Measurements from ENCODE around the gene TCFL5. TPM values are rescaled to one million over a fixed set of nuclear protein-coding genes. Genes with fewer than 3 reads are reported as not detected.

TCFL5 gene
- total RNA-seq, 4 donors from 2014 or later = 5.2 to 8.4 (median 7.2) TPM

DNA sequence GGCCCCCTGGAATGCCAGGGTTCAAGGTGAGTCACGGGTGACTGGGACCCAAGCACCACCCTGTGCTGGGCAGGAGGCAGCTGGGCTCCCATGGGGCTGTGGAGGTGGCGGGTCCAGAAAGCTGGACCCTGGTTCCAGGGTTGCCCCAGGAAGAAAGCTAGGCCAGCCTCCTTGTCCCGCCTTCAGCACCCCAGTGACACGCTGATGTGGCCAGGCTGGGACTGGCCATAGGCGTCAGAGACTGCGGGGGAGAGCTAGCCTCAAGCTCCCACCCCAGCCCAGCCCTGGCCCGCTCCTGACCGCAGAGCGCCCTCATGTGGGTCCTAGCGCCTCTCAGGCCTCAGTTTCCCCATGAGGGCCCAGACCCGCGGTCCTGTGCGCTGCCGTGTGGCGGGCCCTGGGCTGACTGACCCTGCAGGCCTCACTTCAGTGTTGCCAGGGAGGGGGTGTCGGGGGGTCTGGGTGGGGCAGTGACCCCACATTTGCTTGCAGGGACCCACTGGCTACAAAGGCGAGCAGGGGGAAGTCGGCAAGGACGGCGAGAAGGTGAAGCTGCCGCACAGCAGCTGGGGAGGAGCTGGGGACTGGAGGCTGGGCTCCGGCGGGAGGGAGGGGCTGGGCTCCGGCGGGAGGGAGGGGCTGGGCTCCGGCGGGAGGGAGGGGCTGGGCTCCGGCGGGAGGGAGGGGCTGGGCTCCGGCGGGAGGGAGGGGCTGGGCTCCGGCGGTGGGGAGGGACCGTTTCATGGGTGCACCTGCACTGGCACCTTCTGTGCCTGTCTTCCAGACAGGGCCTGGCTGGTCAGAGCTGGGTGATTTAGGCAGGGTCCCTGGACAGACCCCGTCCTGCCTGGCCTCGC lies 36.9 kb downstream of the TCFL5 start:
- DNase-seq = no peak
- peak overlapping the region in 3 of 4 donors; percentile 13 to 68 (median 44) for H3K4me3 ChIP-seq
- WGBS, 2 donors = 13% methylated on average over 3 of the region's 36 CpGs; no CpG with 5 or more reads in 1 of the 2 donors
- H3K4me1 ChIP-seq = peaks cover 8 to 20% (median 19%) of the 10 kb centered on the region in 3 donors
- H3K36me3 ChIP-seq = no peaks in the 10 kb centered on the region
- H3K27ac ChIP-seq = peak overlapping the region in 2 of 4 donors; percentile 74 to 85
- TF ChIP-seq POLR2A (IDR thresholded peaks at IDR 0.05) = no peak
- TF ChIP-seq, protein P1, sequence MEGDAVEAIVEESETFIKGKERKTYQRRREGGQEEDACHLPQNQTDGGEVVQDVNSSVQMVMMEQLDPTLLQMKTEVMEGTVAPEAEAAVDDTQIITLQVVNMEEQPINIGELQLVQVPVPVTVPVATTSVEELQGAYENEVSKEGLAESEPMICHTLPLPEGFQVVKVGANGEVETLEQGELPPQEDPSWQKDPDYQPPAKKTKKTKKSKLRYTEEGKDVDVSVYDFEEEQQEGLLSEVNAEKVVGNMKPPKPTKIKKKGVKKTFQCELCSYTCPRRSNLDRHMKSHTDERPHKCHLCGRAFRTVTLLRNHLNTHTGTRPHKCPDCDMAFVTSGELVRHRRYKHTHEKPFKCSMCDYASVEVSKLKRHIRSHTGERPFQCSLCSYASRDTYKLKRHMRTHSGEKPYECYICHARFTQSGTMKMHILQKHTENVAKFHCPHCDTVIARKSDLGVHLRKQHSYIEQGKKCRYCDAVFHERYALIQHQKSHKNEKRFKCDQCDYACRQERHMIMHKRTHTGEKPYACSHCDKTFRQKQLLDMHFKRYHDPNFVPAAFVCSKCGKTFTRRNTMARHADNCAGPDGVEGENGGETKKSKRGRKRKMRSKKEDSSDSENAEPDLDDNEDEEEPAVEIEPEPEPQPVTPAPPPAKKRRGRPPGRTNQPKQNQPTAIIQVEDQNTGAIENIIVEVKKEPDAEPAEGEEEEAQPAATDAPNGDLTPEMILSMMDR (IDR thresholded peaks at IDR 0.05) = no peak
- H3K27me3 ChIP-seq = peaks cover 0 to 45% (median 0%) of the 10 kb centered on the region in 4 donors
- H3K9me3 ChIP-seq = no peaks in the 10 kb centered on the region
- intact Hi-C loops (cut with DNase I) = no loop called here

- intact Hi-C loops (cut with DNase I) = no loop called here
- DNase-seq = no peak
- Histone ChIP-seq H3K36me3 (no peaks in the 10 kb centered on the region), H3K27me3 (peaks cover 0 to 54% (median 0%) of the 10 kb centered on the region in 4 donors), H3K4me3 (peak overlapping the region in 2 of 4 donors; percentile 44 to 68), H3K4me1 (peaks cover 11 to 28% (median 27%) of the 10 kb centered on the region in 3 donors), H3K9me3 (no peaks in the 10 kb centered on the region), H3K27ac (peak overlapping the region in 2 of 4 donors; percentile 74 to 85)
- TF ChIP-seq, protein P1 (IDR thresholded peaks at IDR 0.05) = no peak
- TF ChIP-seq POLR2A (IDR thresholded peaks at IDR 0.05) = no peak
- WGBS, 2 donors = 89% methylated on average over 9 of the region's 38 CpGs; no CpG with 5 or more reads in 1 of the 2 donors
Observed at GRCh38 chr20:62823688-62824475, 37.7 kb downstream of the TCFL5 start.

DNA sequence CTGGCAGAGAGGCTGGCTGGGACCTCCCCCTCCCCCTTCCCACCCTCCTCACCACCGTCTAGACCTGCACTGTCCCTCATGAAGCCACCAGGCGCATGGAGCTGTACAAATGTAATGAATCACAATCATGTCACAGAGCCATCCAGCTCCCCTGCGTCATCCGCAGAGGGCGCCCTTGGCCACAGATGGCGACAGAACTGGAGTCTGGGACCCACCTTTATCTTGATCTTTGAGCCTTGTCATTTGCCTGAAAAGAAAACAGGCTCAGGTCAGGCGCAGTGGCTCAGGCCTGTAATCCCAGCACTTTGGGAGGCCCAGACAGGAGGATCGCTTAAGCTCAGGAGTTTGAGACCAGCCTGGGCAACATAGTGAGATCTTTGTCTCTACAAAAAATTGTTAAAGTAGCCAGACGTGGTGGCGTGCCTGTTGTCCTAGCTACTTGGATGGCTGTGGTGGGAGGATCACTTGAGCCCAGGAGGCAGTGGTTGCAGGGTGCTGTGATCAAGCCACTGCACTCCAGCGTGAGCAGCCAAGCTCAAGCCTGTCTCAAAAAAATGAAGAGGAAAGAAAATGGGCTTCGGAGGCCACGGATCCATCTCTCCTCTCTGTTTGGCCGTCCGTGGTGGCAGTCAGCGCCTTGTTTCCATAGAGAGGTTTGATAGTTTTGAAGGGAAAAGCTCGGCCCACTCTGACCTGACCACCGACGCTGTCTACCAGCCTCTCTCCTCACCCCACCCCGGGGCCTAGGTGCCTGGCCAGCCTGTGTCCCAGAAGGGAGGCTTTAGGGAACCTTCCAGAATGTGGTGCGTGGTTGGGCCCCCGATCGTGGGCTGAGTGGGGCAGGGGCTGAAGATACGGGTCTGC lies 38.6 kb downstream of the TCFL5 start:
- H3K27me3 ChIP-seq = peaks cover 0 to 59% (median 3%) of the 10 kb centered on the region in 4 donors
- WGBS, 2 donors = 74 to 75% methylated on average over 15 of the region's 24 CpGs
- peaks cover 20 to 36% (median 36%) of the 10 kb centered on the region in 3 donors for H3K4me1 ChIP-seq
- no peak for DNase-seq
- H3K27ac ChIP-seq = no peak overlapping the region
- H3K9me3 ChIP-seq = no peaks in the 10 kb centered on the region
- H3K4me3 ChIP-seq = no peak overlapping the region
- intact Hi-C loops (cut with DNase I) = no loop called here
- H3K36me3 ChIP-seq = no peaks in the 10 kb centered on the region
- TF ChIP-seq, protein P1 (IDR thresholded peaks at IDR 0.05) = peak in 4 of 6 experiments; percentile 15 to 41 (median 34)
- no peak for TF ChIP-seq POLR2A (IDR thresholded peaks at IDR 0.05)

GRCh38 chr20:62822239-62822787 lies 39.3 kb downstream of the TCFL5 start:
- whole genome bisulfite sequencing, 2 donors = 20 to 36% methylated on average over 1 to 2 of the region's 7 CpGs
- Histone ChIP-seq H3K27ac (no peak overlapping the region), H3K4me1 (peaks cover 23 to 43% (median 43%) of the 10 kb centered on the region in 3 donors), H3K27me3 (peaks cover 0 to 61% (median 10%) of the 10 kb centered on the region in 4 donors), H3K4me3 (no peak overlapping the region), H3K9me3 (no peaks in the 10 kb centered on the region), H3K36me3 (no peaks in the 10 kb centered on the region)
- intact Hi-C loops (cut with DNase I) = no loop called here
- no peak for DNase-seq
- TF ChIP-seq POLR2A (IDR thresholded peaks at IDR 0.05) = no peak
- TF ChIP-seq, protein P1 (IDR thresholded peaks at IDR 0.05) = no peak

Measured in esophagus squamous epithelium (tissue), 5 donors.